GM10847 (cell line): ENCODE data around the gene NR2C2AP.

Source experiments
- POLR2A ChIP-seq: IDR thresholded peaks from 2 replicates; pipeline ENCODE4 v1.6.1; 2011; ENCODE audit not compliant: insufficient read length; ENCODE audit errors: extremely low read depth

Gene NR2C2AP

DNA sequence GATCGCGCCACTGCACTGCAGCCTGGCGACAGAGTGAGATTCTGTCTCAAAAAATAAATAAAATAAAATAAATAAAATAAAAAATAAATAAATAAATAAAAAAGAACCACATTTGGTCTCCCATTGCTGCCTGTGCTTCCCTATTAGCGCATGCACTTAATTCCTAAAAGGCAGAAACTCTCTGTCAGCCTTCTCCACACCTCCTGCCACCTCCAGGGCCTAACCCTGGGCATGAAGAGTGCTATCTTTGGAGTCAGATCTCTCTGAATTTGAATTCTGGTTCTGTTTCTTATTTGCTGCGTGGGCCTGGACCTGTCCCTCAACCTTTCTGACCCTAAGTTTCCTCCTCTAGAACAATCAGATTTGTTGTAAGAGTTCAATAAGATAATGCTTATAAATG is 19.8 kb upstream of the NR2C2AP start:
- no peak for TF ChIP-seq POLR2A

DNA sequence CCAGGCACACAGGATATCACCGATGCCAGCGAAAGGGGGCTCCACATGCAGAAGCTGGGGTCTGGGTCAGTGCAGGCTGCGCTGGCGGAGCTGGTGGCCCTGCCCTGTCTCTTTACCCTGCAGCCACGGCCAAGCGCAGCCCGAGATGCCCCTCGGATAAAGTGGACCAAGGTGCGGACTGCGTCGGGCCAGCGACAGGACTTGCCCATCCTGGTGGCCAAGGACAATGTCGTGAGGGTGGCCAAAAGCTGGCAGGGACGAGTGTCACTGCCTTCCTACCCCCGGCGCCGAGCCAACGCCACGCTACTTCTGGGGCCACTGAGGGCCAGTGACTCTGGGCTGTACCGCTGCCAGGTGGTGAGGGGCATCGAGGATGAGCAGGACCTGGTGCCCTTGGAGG is 15.7 kb upstream of the NR2C2AP start:
- no peak for TF ChIP-seq POLR2A

DNA sequence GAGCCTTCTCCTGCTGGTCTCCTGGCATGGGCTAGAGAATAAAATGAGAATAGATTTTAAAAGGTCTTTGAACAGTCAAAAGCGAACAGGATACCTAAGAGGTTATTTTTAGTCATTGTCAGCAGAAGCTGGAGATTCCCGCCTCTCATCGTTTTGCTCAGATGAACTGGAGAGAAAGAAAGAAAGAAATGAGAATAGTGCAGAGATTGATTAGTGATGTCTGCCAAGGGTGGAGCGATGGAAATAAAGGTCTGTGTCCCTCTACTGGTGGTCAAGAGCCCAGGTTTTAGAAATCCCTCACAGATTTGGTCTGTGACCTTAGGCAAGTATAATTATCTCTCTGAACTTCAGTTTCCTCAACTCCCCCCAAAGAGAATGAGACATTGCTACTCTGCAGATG is 13.9 kb upstream of the NR2C2AP start:
- TF ChIP-seq POLR2A: no peak

DNA sequence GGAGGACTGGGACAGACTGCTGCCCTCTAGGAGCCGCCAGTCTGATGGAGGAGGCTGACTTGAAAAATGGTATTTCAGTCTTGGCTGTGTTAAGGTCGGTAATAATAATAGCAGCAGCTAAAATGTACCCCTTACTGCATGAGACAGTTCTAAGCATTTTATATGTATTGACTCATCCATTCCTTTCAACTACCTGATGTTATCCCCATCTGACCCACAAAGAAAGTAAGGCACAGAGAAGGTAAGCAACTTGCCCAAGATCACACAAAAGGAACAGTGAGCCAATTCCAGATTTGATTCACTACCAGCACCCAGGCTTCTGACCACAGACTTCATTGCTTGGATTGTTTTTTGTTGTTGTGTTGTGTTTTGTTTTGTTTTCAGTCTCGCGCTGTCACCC is 12.6 kb upstream of the NR2C2AP start:
- TF ChIP-seq POLR2A: no peak

DNA sequence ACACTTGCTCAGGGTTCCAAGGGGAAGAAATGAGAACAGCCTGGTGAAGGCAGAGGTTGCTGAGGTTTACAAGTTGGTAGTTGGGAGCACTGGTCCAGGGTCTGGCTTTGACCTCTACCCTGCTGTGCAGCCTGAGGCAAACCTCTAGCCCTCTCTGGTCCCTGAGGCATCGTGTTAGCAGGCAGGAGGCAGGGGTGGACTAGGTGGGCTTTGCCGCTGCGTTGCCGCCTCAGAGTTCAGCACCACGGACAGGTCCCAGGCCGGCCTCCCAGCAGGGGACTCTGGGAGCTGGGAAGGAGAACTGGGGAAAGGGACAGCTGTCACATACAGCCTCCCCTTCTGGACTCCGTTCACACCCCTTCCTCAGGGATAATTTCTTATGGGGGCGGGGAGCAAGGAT is 11.7 kb upstream of the NR2C2AP start:
- no peak for TF ChIP-seq POLR2A

DNA sequence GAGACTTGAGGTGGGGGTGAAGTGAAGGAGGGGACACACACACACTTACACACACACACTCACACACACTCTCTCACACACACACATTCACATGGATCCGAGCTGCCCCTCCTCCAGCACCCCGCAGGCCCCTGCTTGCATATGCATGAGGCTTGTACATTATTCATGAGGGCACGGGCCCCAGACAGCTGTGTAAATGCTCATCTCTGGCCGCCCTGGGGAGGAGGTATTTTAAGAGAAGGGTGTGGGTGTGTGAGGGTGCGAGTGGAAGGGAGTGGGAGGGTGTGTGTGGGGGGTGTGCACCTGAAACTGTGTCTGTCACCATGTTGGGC is 10.9 kb upstream of the NR2C2AP start:
- no peak for TF ChIP-seq POLR2A

DNA sequence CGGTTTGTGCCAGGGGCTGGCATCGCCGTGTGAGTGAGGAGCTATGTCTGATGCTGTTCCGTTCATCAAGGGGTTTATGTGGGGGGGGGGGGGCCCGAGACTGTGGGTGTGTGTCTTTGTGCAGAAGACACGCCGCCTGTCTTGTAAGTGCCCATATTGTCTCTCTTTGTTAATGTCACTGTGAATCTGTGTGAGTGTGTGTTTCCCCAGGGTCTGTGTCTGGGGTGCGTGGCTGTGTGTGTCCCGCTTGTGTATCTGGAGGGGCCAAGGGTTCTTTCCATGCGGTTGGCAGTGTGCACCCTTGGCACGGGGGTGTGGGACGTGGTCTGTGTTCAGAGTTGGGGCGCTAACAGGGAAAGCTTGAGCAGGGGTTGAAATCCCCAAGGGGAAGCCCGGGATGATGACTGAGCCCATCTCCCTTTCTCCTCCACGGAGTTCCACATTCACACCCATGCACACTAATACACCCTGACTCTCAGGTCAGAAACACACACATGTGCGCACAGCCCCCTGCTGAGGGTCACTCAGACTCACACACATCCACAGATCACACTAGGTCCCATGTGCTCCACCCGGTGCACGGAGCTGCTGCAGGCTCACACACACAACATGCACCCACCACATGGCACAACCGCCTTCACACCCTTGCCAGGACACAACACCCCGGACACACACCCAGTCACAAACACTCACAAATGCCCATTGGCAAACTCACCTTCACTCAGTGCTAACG is 10.4 kb upstream of the NR2C2AP start:
- no peak for TF ChIP-seq POLR2A

DNA sequence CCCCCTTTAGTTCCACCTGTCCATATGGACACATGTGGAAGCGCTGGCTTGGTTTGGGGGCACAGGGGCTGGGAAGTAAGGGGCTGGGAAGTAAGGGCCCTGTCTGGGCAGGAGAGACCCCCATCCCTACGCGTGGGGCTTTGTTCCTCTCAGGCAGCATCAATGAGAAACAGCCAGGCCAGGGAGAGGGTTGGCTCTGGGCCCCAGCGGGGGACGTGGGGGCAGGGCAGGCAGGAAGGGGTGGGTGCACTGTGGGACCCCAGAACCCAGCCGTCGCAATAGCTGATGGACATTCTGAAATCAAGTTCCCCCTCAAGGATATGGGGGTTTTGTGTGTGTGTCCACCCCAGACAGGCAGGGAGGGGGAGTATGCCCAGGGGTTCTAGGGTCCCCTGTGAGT is 9.7 kb upstream of the NR2C2AP start:
- TF ChIP-seq POLR2A: no peak

DNA sequence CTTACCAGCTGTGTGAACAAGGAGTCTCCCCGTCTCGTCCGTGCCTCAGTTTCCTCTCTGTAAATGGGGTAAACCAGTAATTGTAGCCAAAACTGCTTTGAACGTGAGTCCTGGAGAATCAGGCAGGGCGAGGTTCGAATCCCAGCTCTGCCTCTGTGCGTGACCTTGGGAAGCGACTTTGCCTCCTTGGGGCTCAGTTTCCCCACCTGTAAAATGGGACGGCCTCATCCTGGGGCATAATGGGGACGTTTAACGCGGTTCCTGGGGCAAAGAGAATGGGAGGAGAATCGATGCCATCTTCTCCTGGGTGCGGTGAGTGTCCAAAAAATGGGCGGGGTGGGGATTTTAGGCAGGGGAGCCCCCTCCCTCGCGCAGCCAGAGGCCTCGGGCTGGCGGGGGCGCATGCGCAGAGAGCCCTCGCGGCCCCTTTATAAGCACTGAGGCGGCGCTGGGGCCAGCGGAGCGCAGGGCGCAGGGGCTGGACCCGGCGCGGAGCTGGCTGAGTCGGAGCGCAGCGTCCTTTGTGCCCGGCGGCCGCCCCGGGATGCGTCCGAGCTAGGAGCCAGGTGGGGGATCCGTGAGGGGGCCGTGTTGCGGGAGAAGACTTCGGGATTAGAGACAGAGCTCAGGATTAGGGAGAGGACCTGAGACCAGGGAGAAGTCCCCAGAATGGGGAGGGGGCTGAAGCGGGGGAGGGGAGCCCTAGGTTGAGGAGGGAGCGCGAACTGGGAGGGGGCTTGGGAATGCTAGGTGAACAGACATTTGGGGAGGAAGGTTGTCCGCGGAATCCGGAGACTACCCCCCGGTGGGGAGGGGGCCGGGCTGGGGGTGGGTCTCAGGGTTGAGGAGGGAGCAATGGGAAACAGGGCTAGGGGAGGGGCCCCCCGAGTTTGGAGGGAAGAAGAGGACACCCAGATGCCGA is 8.5 kb upstream of the NR2C2AP start, which contains the start of gene NCAN:
Gene NCAN (plus strand): TSS at position 460 of the 922 bp plus-strand sequence. CDS start 4,996 bp downstream, outside the sequence.
- no peak for TF ChIP-seq POLR2A

DNA sequence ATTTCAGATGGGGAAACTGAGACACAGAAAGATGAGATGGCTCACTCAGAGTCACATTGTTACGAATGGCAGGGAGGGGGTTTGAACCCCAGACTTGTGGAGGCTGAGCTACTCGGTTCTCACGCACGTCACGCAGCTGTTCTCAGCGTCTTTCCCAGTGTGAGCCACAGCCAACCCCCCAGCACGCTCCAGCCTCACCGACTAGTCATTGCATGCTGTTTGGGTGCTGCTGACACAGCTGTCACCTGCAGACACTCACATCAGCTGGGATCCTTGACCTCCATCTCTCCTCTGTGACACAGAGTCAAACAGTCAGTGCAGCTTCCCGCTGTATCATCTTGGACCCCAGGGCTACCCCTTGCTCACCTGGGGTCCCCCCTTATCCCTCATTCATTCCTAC is 6.2 kb upstream of the NR2C2AP start:
- no peak for TF ChIP-seq POLR2A

DNA sequence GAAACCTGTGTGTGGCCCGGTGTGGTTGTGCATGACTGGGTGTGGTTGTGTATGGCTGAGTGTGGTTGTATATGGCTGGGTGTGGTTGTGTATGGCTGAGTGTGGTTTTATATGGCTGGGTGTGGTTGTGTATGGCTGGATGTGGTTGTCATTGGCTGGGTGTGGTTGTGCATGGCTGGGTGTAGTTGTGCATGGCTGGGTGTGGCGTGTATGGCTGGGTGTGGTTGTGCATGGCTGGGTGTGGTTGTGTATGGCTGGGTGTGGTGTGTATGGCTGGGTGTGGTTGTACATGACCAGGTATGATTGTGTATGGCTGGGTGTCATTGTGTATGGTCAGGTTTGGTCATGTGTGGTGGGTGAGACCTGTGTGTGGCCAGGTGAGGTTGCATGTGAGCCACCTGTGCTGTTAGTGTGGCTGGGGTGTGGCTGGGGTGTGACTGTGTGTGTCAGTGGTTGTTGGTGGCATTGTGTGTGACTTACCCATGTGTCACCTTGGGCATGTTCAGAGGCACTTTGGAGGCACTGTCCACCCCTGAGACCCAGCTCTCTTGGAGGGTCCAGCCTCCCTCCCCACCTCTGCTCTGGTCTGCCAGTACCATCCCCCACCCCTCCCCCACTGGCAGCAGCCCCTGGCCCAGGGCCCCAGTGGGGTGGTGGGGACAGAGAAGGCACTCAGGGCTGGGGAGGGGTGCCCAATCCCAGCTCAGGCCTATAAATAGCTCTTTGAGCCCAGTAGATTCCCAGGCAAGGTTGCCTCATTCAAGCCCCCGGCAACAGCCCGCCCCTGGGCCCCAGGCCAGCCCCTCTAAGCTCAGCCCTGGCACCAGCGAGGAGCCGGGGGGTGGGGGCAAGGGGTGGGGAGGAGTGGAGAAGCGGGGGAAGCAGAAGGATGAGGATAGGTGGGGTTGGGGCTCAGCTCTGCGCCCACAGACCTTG is 4.7 kb upstream of the NR2C2AP start:
- TF ChIP-seq POLR2A: no peak

DNA sequence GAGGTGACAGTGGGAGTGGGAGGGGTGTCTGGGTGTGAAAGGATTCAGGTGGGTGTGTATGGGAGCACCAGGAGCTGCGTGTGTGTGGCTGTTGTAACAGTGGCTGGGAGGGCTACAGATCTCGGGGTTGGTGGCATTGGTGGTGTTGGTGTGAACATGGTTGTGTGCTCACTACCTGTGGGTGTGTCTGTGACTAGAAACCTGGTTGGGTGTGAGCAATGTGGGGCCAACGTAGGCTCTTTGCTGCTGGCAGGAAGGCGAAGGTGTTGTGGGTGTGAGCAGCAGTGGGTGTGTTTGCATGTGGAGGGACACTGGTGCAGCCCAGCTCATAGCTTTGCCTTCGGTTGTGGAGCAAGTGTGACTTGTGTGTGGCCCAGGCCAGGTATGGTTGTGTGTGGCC is 3.7 kb upstream of the NR2C2AP start:
- no peak for TF ChIP-seq POLR2A

DNA sequence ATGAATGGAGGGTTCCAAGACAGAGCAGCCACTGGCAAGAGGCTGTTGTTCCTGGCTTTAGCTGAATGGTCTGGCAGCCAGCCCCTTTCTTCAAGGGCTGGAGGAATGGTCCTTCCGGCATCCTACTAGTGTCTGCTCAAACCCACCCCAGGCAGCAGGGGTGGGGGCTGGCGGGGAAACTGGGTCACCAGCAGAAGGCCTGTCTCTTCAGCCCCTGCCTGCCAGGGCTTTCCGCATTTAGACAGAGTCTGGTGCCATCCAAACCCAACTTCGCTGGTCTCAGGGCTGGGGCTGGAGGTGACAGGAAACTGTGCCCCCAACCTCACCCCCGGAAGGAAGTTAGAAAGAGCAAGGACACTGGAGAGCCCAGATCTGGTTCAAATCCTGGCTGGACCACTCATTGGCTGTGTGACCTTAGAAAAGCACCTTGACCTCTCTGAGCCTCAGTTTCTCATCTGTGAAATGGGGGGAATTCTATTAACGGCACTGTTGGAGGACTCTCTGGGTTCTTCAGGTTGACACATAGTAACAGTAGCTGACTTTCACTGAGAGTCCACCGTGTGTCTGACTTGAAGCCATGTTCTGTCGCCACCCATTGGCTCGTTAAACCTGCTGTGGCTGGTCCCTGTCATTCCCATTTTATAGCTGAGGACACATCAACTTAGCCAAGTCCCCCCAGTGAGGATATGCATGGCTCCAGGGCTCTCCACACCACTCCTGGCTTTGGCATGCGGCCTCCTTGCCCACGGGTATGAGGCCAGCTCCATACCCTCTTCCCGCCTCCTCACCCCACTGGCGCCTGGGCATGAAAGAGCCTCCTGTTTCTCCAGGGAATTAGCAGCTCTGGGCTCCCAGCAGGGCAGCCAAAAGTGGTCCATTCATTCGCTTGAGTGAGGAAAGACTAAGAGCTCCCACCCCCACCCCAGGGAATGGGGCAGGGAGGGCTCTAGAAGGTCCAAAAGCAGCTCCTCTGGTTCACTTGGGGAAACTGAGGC is 2.5 kb upstream of the NR2C2AP start:
- no peak for TF ChIP-seq POLR2A

DNA sequence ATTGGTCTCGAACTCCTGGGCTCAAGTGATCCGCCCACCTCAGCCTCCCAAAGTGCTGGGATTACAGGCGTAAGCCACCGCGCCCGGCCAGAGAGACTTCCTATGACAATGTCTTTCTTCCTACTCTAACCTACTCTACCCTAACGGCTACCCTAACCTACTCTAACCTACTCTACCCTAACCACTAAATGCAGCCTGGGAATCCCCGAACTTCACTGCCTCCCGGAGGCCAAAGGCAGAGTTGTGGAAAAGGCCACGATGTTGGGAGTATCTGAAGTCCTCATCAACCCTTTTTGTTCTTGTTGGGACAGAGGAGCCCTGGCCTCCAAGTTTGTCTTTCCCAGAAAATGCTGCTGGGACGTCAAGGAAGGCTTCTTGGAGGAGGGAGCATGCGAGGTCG is 967 bp upstream of the NR2C2AP start:
- TF ChIP-seq POLR2A: no peak
